Measurements from ENCODE around the gene KIF21B.

DNA sequence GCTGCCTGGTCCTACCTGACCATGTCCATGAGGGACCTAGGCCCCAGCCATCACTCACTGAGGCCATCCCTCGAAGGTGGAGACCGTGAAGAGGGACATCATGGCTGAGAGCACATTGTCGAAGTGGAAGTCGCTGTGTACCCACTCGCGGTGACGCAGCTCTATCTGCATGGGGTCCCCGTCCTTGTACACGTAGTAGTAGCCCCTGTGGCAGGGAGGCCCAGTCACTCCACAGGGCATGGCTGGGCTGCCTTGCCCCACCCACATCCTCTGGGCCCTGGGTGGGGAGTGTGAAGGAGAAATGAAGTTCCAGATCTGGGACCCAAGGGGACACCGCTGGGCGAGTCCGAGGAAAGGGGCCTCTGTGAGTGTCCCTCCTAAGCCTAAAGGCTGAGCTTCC, 38.4 kb upstream of the KIF21B start:
- TF ChIP-seq CTCF (conservative IDR thresholded peaks at IDR 0.05; ENCODE audit: low read depth, low read length) (no peak), EZH2 (IDR thresholded peaks at IDR 0.05; ENCODE audit: low read length, unreplicated experiment) (no peak), EZH2phosphoT487 (IDR thresholded peaks at IDR 0.05; ENCODE audit: borderline replicate concordance, low read length) (no peak)

All from PC-3 (cell line).